Ectodermal cell (in vitro differentiated cells): ENCODE data around the gene METAP2.

ENCODE experiments used
- H3K27ac ChIP-seq: 2 replicates; pipeline ENCODE4 v1.7.0; 2013; ENCODE audit warnings: mild to moderate bottlenecking, low read depth, low read length; ENCODE audit not compliant: insufficient read depth, poor library complexity, severe bottlenecking
- H3K27me3 ChIP-seq: 2 replicates; pipeline ENCODE4 v1.7.0; 2013; ENCODE audit warnings: mild to moderate bottlenecking, low read length; ENCODE audit not compliant: insufficient read depth, control insufficient read depth, poor library complexity, severe bottlenecking
- H3K36me3 ChIP-seq: one replicate; pipeline ENCODE4 v1.7.0; 2013; ENCODE audit warnings: low read length; ENCODE audit not compliant: control insufficient read depth, insufficient read depth
- H3K4me1 ChIP-seq: one replicate; pipeline ENCODE4 v1.7.0; 2013; ENCODE audit warnings: low read length; ENCODE audit not compliant: control insufficient read depth, insufficient read depth
- H3K4me3 ChIP-seq: 2 replicates; pipeline ENCODE4 v1.7.0; 2013; ENCODE audit warnings: low read depth, low read length, control low read depth; ENCODE audit not compliant: insufficient read depth
- H3K9me3 ChIP-seq: 2 replicates; pipeline ENCODE4 v1.7.0; 2013; ENCODE audit warnings: mild to moderate bottlenecking, low read length, moderate library complexity; ENCODE audit not compliant: control insufficient read depth
- WGBS, 2 experiments: methylation state at CpG; one replicate each; pipeline ENCODE4 v1.1.7; 2013; ENCODE audit warnings: missing lambda C conversion rate in 2 of 2; 5-methylcytosine and 5-hydroxymethylcytosine counted together

The METAP2 gene

GRCh38 chr12:95506707-95507523, 33.0 kb downstream of the METAP2 start:
- 93 to 95% methylated on average over 9 to 10 of the region's 10 CpGs for WGBS, 2 experiments
- no peaks in the 10 kb centered on the region for H3K9me3 ChIP-seq
- no peak overlapping the region for H3K4me3 ChIP-seq
- no peaks in the 10 kb centered on the region for H3K4me1 ChIP-seq
- H3K27me3 ChIP-seq, result no peaks in the 10 kb centered on the region
- H3K27ac ChIP-seq, result no peak overlapping the region
- peaks cover 36% of the 10 kb centered on the region for H3K36me3 ChIP-seq

DNA sequence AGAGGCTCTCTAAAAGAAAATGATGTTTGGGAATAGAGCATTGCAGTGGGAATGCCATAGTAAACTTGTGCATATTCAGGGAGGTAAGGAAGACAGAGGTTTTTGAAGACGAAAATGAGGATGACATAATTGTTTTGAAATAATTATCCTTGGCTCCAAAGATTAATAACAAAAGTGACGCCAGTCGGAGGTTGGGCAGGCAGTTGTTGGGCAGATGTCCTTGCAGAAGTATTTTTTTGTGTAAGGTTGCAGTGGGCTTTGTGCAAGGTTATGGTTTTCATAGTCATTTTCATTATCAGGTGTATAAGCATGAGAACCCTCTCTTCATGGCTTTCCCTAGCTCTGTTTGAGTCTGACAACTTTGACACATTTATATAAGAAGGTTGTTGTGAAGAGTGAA, 35.3 kb downstream of the METAP2 start:
- no peaks in the 10 kb centered on the region for H3K9me3 ChIP-seq

DNA sequence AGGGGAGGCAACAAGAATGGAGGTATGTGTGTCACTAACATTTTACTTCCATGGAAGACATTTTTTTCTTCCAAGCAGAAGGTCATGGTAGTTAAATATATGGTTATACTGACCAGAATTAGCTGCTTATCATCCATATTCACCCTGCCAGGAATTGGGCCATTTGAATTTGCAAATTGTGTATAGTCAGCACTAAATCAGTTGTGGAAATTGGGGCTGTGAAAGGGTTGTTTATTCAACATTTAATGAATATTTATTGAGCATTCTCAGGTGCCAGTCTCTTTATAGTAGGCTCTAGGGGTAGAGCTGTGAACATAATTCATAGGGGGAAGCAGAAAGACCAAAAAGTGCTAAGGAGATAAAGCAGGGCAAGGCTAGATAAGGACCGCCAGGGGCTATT, 38.0 kb downstream of the METAP2 start:
- Histone ChIP-seq H3K4me3 (no peak overlapping the region), H3K36me3 (peaks cover 35% of the 10 kb centered on the region), H3K9me3 (no peaks in the 10 kb centered on the region), H3K27me3 (no peaks in the 10 kb centered on the region), H3K4me1 (no peaks in the 10 kb centered on the region), H3K27ac (no peak overlapping the region)
- WGBS, 2 experiments, result 95 to 98% methylated on average over 1 of the region's 1 CpG

More for the DNA sequence above, 35.3 kb downstream of the METAP2 start:
- Histone ChIP-seq H3K4me1 (no peaks in the 10 kb centered on the region), H3K27me3 (no peaks in the 10 kb centered on the region), H3K4me3 (no peak overlapping the region), H3K36me3 (peaks cover 49% of the 10 kb centered on the region), H3K27ac (no peak overlapping the region)
- WGBS, 2 experiments, result 91 to 98% methylated on average over 3 of the region's 3 CpGs

DNA sequence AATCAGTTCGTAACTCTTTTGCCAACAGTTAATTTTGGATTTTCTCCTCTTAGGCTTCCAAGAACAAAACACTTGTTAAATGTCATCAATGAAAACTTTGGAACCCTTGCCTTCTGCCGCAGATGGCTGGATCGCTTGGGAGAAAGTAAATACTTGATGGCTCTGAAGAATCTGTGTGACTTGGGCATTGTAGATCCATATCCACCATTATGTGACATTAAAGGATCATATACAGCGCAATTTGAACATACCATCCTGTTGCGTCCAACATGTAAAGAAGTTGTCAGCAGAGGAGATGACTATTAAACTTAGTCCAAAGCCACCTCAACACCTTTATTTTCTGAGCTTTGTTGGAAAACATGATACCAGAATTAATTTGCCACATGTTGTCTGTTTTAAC, 39.6 kb downstream of the METAP2 start:
- Histone ChIP-seq H3K36me3 (peaks cover 28% of the 10 kb centered on the region), H3K27me3 (no peaks in the 10 kb centered on the region), H3K4me3 (no peak overlapping the region), H3K27ac (no peak overlapping the region), H3K9me3 (no peaks in the 10 kb centered on the region), H3K4me1 (no peaks in the 10 kb centered on the region)
- 93 to 95% methylated on average over 5 of the region's 5 CpGs for WGBS, 2 experiments

DNA sequence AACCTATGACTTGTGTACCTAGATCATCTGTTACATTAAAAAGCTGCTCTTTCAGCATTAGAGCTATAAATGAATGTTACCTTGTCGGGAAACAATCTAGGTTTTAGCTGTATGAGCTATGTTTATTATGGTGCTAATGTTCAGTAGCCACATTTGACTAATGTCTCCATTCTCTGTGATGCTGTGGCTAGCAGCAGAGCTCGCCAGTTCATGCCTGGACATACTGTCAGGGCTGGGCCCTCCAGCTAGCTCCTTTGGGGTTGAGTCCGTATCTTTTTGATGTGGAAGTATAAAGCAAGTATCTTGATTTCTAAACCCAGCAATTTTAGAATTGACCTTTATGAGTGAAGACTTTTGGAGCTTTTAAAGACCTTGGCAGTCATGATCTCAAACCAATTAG, 41.2 kb downstream of the METAP2 start:
- Histone ChIP-seq H3K4me1 (no peaks in the 10 kb centered on the region), H3K4me3 (no peak overlapping the region), H3K27ac (peak overlapping the region; percentile 63), H3K36me3 (peaks cover 24% of the 10 kb centered on the region), H3K27me3 (no peaks in the 10 kb centered on the region), H3K9me3 (no peaks in the 10 kb centered on the region)
- WGBS, 2 experiments, result 93 to 98% methylated on average over 3 of the region's 3 CpGs

GRCh38 chr12:95516757-95517156, 42.8 kb downstream of the METAP2 start:
- Histone ChIP-seq H3K4me1 (no peaks in the 10 kb centered on the region), H3K36me3 (peaks cover 25% of the 10 kb centered on the region), H3K4me3 (no peak overlapping the region), H3K27me3 (no peaks in the 10 kb centered on the region), H3K9me3 (no peaks in the 10 kb centered on the region), H3K27ac (peak overlapping the region; percentile 1)

DNA sequence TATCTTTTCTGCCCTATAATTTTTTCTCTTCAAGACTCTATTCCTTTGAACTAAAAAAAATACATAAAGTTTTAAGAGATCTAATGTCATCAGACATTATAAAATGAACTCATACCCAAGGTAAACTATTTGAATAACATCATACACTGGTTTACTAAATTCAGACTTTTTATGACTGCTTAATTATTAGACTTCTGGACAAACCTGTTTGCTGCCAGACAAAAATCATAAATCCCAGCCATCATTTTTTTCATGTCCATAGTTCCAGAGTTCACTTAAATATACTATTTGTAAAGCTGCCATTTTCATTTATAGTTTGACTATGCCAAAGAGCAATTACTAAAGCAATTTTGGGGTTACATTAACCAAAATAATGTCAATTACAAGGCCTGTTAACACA, 43.3 kb downstream of the METAP2 start:
- Histone ChIP-seq H3K4me3 (no peak overlapping the region), H3K36me3 (peaks cover 24% of the 10 kb centered on the region), H3K27ac (no peak overlapping the region), H3K27me3 (no peaks in the 10 kb centered on the region), H3K4me1 (no peaks in the 10 kb centered on the region), H3K9me3 (no peaks in the 10 kb centered on the region)

DNA sequence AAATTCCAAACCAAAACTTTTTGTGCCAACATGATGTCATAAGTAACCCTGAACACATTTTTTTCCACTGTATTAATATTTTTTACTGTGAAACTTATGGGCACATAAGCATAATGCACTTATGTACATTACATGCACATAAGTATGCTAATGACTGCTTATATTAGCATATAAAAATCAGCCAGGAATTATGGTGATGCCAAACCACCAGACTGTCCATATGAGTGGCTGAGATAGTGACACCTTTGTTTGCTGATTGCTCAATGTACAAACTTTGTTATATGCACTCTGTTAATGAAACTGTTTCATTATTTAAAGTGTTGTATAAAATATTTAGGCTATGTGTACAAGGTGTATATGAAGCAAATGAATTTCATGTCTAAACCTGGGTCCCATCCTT, 45.0 kb downstream of the METAP2 start:
- H3K4me1 ChIP-seq, result no peaks in the 10 kb centered on the region
- no peaks in the 10 kb centered on the region for H3K27me3 ChIP-seq
- peaks cover 22% of the 10 kb centered on the region for H3K36me3 ChIP-seq
- no peak overlapping the region for H3K27ac ChIP-seq
- no peaks in the 10 kb centered on the region for H3K9me3 ChIP-seq
- no peak overlapping the region for H3K4me3 ChIP-seq

GRCh38 chr12:95520816-95521215, 46.9 kb downstream of the METAP2 start:
- no peaks in the 10 kb centered on the region for H3K9me3 ChIP-seq
- 95 to 97% methylated on average over 5 to 6 of the region's 6 CpGs for WGBS, 2 experiments
- H3K27me3 ChIP-seq, result no peaks in the 10 kb centered on the region
- H3K27ac ChIP-seq, result no peak overlapping the region
- H3K4me3 ChIP-seq, result no peak overlapping the region
- no peaks in the 10 kb centered on the region for H3K4me1 ChIP-seq
- peaks cover 19% of the 10 kb centered on the region for H3K36me3 ChIP-seq

DNA sequence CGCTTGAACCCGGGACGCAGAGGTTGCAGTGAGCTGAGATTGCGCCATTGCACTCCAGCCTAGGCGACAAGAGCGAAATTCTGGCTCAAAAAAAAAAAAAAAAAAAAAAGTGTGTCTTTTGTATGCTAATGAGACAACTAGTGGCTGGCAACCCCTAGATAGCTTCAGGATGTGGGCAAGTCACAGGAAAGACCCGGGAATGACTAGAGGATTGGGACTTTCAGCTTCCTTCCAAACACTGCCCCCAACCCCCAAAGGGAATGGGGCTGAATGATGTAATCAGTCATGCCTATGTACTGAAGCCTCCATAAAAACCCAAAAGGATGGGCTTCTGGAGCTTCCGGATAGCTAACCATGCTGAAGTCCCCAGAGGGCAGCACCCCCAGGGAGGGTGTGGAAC, 48.7 kb downstream of the METAP2 start:
- Histone ChIP-seq H3K9me3 (no peaks in the 10 kb centered on the region), H3K4me3 (no peak overlapping the region), H3K36me3 (peaks cover 19% of the 10 kb centered on the region), H3K4me1 (no peaks in the 10 kb centered on the region), H3K27me3 (no peaks in the 10 kb centered on the region), H3K27ac (no peak overlapping the region)
- WGBS, 2 experiments, result 91 to 94% methylated on average over 8 of the region's 8 CpGs

DNA sequence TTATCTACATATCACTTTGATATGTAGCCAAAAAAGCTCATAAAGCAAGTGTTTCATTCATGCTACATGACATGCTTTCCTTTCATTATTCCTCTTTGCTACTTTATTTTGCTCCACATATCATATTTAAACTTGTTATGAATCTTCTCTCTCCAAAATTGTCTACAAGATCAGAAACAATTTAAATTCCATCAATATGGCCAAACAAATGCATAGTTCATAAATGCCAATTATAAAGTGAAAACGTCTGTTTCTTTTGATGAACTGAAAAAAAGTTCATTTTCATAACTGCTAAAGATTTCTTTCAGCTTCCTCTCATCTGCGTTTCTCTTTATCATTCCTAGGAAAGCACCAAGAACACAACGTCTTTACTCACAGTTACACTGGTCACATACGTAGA, 54.5 kb downstream of the METAP2 start:
- H3K9me3 ChIP-seq, result no peaks in the 10 kb centered on the region
- H3K4me3 ChIP-seq, result no peak overlapping the region
- H3K27ac ChIP-seq, result no peak overlapping the region
- H3K36me3 ChIP-seq, result peaks cover 16% of the 10 kb centered on the region
- no peaks in the 10 kb centered on the region for H3K4me1 ChIP-seq
- WGBS, 2 experiments, result 93 to 97% methylated on average over 4 of the region's 4 CpGs
- no peaks in the 10 kb centered on the region for H3K27me3 ChIP-seq
